Stimulated activated CD4-positive, alpha-beta T cell treated with anti-CD3 and anti-CD28 coated beads, Interleukin-4, amount 100 ng/mL, for 1 hour (primary cell): Measurements from ENCODE around the gene CBR4.
"Not testable (repeated sequence)": the region's sequence is repeated elsewhere in the genome, so short reads cannot be mapped to it uniquely, and the experiment has no call there.

Experiments used
- DNase-seq: peaks from one replicate; pipeline ENCODE4 v3.0.0-alpha.2; 2020

The CBR4 gene

GRCh38 chr4:169010125-169011023 lies at the start of gene CBR4:
TSS of gene CBR4 (minus strand) at chr4:169010255. CDS start at chr4:169010089, 166 bp downstream.
- peak; percentile 94 for DNase-seq

GRCh38 chr4:169059306-169060211 lies 49.5 kb upstream of the CBR4 start:
- DNase-seq, result no peak

GRCh38 chr4:169058312-169058711 lies 48.3 kb upstream of the CBR4 start:
- no peak for DNase-seq

GRCh38 chr4:169054879-169055278 lies 44.8 kb upstream of the CBR4 start:
- DNase-seq, result no peak

GRCh38 chr4:169052594-169052945 lies 42.5 kb upstream of the CBR4 start:
- DNase-seq, result no peak

GRCh38 chr4:169051761-169052593 lies 41.9 kb upstream of the CBR4 start:
- no peak for DNase-seq

- no peak for DNase-seq
Measured at GRCh38 chr4:169050881-169051760, 41.1 kb upstream of the CBR4 start.

- no peak for DNase-seq
Measured at GRCh38 chr4:169050284-169050683, 40.2 kb upstream of the CBR4 start.

GRCh38 chr4:169048868-169049414 lies 38.9 kb upstream of the CBR4 start:
- DNase-seq, result no peak

- no peak for DNase-seq
Measured at GRCh38 chr4:169047956-169048355, 37.9 kb upstream of the CBR4 start.

- no peak for DNase-seq
Measured at GRCh38 chr4:169045862-169046584, 36.0 kb upstream of the CBR4 start.

GRCh38 chr4:169044714-169045447 lies 34.8 kb upstream of the CBR4 start:
- no peak for DNase-seq

- no peak for DNase-seq
Measured at GRCh38 chr4:169042608-169043007, 32.6 kb upstream of the CBR4 start.

- DNase-seq, result no peak
Measured at GRCh38 chr4:169040559-169041261, 30.7 kb upstream of the CBR4 start.

GRCh38 chr4:169039251-169039954 lies 29.3 kb upstream of the CBR4 start:
- no peak for DNase-seq

- DNase-seq, result no peak
Measured at GRCh38 chr4:169037506-169037905, 27.5 kb upstream of the CBR4 start.

GRCh38 chr4:169035871-169036620 lies 26.0 kb upstream of the CBR4 start:
- not testable (repeated sequence) for DNase-seq

- no peak for DNase-seq
Measured at GRCh38 chr4:169033660-169034059, 23.6 kb upstream of the CBR4 start.
